PFSK-1 (cell line): ENCODE results near the gene HECA.

Experiments used
- FOXP2 ChIP-seq: optimal IDR thresholded peaks from 2 replicates; pipeline ENCODE3; 2011; ENCODE audit warnings: borderline replicate concordance, control low read depth, inconsistent platforms; ENCODE audit not compliant: insufficient read depth; ENCODE audit errors: extremely low read length, extremely low read depth
- POLR2AphosphoS5 ChIP-seq: IDR thresholded peaks from 2 replicates; pipeline ENCODE4 v1.6.1; 2012; ENCODE audit warnings: low read depth, mild to moderate bottlenecking, control low read depth, low read length, moderate library complexity
- SIN3A ChIP-seq: IDR thresholded peaks from 2 replicates; pipeline ENCODE4 v1.6.1; 2012; ENCODE audit warnings: mild to moderate bottlenecking, low read length, moderate library complexity, borderline replicate concordance; ENCODE audit not compliant: insufficient read depth
- TF ChIP-seq, protein P1 (sequence below), 2 experiments: IDR thresholded peaks; 2 replicates each; pipeline versions ENCODE4 v1.6.1 to v1.8.0; 2011 to 2012; ENCODE audit warnings: low read depth in 2 of 2, low read length in 2 of 2, control low read depth in 1 of 2, inconsistent platforms in 1 of 2, mild to moderate bottlenecking in 1 of 2, moderate library complexity in 1 of 2; ENCODE audit not compliant: insufficient read depth in 1 of 2

DNA sequence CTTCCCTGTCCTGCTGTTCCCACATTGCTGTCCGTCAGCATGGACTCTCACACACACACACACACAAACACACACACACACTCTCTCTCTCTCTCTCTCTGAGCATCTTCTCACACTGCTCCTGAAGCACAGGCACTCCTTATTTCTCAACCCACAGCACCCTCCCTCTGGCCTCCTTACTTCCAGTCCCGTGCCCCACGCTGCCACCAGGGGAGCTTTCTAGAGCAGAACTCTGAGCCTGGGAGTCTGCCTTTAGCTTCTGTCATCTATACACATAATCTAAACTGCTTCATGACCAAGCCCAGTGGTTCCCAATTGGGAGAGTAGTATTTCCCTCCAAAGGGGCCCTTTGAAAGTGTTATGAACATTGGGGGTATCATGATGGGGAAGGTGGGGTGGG, 29.1 kb downstream of the HECA start:
- TF ChIP-seq POLR2AphosphoS5 (no peak), SIN3A (no peak), FOXP2 (no peak)
- TF ChIP-seq, protein P1, sequence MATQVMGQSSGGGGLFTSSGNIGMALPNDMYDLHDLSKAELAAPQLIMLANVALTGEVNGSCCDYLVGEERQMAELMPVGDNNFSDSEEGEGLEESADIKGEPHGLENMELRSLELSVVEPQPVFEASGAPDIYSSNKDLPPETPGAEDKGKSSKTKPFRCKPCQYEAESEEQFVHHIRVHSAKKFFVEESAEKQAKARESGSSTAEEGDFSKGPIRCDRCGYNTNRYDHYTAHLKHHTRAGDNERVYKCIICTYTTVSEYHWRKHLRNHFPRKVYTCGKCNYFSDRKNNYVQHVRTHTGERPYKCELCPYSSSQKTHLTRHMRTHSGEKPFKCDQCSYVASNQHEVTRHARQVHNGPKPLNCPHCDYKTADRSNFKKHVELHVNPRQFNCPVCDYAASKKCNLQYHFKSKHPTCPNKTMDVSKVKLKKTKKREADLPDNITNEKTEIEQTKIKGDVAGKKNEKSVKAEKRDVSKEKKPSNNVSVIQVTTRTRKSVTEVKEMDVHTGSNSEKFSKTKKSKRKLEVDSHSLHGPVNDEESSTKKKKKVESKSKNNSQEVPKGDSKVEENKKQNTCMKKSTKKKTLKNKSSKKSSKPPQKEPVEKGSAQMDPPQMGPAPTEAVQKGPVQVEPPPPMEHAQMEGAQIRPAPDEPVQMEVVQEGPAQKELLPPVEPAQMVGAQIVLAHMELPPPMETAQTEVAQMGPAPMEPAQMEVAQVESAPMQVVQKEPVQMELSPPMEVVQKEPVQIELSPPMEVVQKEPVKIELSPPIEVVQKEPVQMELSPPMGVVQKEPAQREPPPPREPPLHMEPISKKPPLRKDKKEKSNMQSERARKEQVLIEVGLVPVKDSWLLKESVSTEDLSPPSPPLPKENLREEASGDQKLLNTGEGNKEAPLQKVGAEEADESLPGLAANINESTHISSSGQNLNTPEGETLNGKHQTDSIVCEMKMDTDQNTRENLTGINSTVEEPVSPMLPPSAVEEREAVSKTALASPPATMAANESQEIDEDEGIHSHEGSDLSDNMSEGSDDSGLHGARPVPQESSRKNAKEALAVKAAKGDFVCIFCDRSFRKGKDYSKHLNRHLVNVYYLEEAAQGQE (IDR thresholded peaks at IDR 0.05; ENCODE audit: insufficient read depth in 1 of 2, low read depth in 2 of 2, low read length in 2 of 2) = no peak
